Type B pancreatic cell (in vitro differentiated cells): ENCODE data around the gene KLK10. TPM values are rescaled to one million over a fixed set of nuclear protein-coding genes. Genes with fewer than 3 reads are reported as not detected.
A peak's percentile ranks its signal among the peaks of the same experiment; 100 is the strongest.

ENCODE experiments used
- DNase-seq: peaks from one replicate; pipeline ENCODE4 v3.0.0; 2021; ENCODE audit warnings: mixed read lengths; ENCODE audit not compliant: unreplicated experiment; ENCODE audit errors: extremely low spot score
- H3K27ac Mint-ChIP-seq: 2 replicates; pipeline ENCODE4 v1.8.0; 2021; ENCODE audit warnings: mild to moderate bottlenecking, mixed read lengths
- H3K27me3 Mint-ChIP-seq: 2 replicates; pipeline ENCODE4 v1.8.0; 2021; ENCODE audit warnings: mixed read lengths
- H3K36me3 Mint-ChIP-seq: 2 replicates; pipeline ENCODE4 v1.8.0; 2021; ENCODE audit warnings: mixed read lengths
- H3K4me1 Mint-ChIP-seq: one replicate; pipeline ENCODE4 v1.8.0; 2021; ENCODE audit warnings: mixed read lengths; ENCODE audit not compliant: unreplicated experiment
- H3K4me3 Mint-ChIP-seq: 2 replicates; pipeline ENCODE4 v1.8.0; 2021; ENCODE audit warnings: mild to moderate bottlenecking, mixed read lengths
- H3K9me3 Mint-ChIP-seq: 2 replicates; pipeline ENCODE4 v1.8.0; 2021; ENCODE audit warnings: mixed read lengths
- CTCF ChIP-seq: fragments of 200-600 bp; sonication (generic); conservative IDR thresholded peaks from 2 replicates; pipeline ENCODE4 v1.5.0; 2021; ENCODE audit warnings: antibody characterized with exemption, mild to moderate bottlenecking
- total RNA-seq: library from RNA; stranded (reverse); gene quantifications from 2 replicates; pipeline ENCODE4 v1.2.1, GENCODE V29; 2021; ENCODE audit warnings: low replicate concordance

KLK10 gene
- total RNA-seq, 1 donor from 2014 or later = 1.8 TPM

GRCh38 chr19:51043497-51043896 is 24.0 kb upstream of the KLK10 start:
- no peak for DNase-seq
- H3K4me3 Mint-ChIP-seq = no peak overlapping the region
- no peak for TF ChIP-seq CTCF
- peaks cover 13% of the 10 kb centered on the region for H3K27me3 Mint-ChIP-seq
- H3K27ac Mint-ChIP-seq = no peak overlapping the region
- H3K4me1 Mint-ChIP-seq = no peaks in the 10 kb centered on the region
- H3K9me3 Mint-ChIP-seq = no peaks in the 10 kb centered on the region
- H3K36me3 Mint-ChIP-seq = no peaks in the 10 kb centered on the region

- no peak for DNase-seq
- no peaks in the 10 kb centered on the region for H3K4me1 Mint-ChIP-seq
- no peak overlapping the region for H3K27ac Mint-ChIP-seq
- H3K36me3 Mint-ChIP-seq = no peaks in the 10 kb centered on the region
- no peak for TF ChIP-seq CTCF
- H3K27me3 Mint-ChIP-seq = peaks cover 4% of the 10 kb centered on the region
- no peak overlapping the region for H3K4me3 Mint-ChIP-seq
- no peaks in the 10 kb centered on the region for H3K9me3 Mint-ChIP-seq
Measured at GRCh38 chr19:51040151-51040550, 20.6 kb upstream of the KLK10 start.

GRCh38 chr19:51036519-51036918 is 17.0 kb upstream of the KLK10 start:
- no peak for DNase-seq
- no peak overlapping the region for H3K4me3 Mint-ChIP-seq
- H3K27ac Mint-ChIP-seq = no peak overlapping the region
- no peaks in the 10 kb centered on the region for H3K9me3 Mint-ChIP-seq
- peaks cover under 1% of the 10 kb centered on the region for H3K36me3 Mint-ChIP-seq
- H3K4me1 Mint-ChIP-seq = peaks cover 4% of the 10 kb centered on the region
- TF ChIP-seq CTCF = no peak
- peaks cover 15% of the 10 kb centered on the region for H3K27me3 Mint-ChIP-seq

- DNase-seq = no peak
- no peak for TF ChIP-seq CTCF
- H3K27me3 Mint-ChIP-seq = peaks cover 23% of the 10 kb centered on the region
- H3K9me3 Mint-ChIP-seq = no peaks in the 10 kb centered on the region
- peak within 1 kb of the TSS; percentile 17 for H3K27ac Mint-ChIP-seq
- H3K4me3 Mint-ChIP-seq = peak within 1 kb of the TSS; percentile 2
- peaks cover 4% of the 10 kb centered on the region for H3K4me1 Mint-ChIP-seq
- H3K36me3 Mint-ChIP-seq = peaks cover 3% of the 10 kb centered on the region
Measured at GRCh38 chr19:51034704-51035103, 15.2 kb upstream of the KLK10 start, which contains the start of gene KLK12. Gene KLK12, minus strand, starts transcription at chr19:51035002. Its CDS starts 381 bp downstream, at chr19:51034621.

- Mint-ChIP-seq H3K9me3 (no peaks in the 10 kb centered on the region), H3K4me3 (no peak overlapping the region), H3K36me3 (peaks cover 3% of the 10 kb centered on the region), H3K27me3 (peaks cover 24% of the 10 kb centered on the region), H3K27ac (no peak overlapping the region), H3K4me1 (peaks cover 4% of the 10 kb centered on the region)
- TF ChIP-seq CTCF = no peak
- DNase-seq = no peak
Measured at GRCh38 chr19:51031880-51032225, 12.3 kb upstream of the KLK10 start.
